ENCODE data around the gene MRPL38.
A peak's percentile ranks its signal among the peaks of the same experiment; 100 is the strongest.
"Not testable (repeated sequence)": the region's sequence is repeated elsewhere in the genome, so short reads cannot be mapped to it uniquely, and the experiment has no call there.

Gene MRPL38

GRCh38 chr17:75864448-75864871 is 40.2 kb downstream of the MRPL38 start:
- no peak for TF ChIP-seq CTCF (conservative IDR thresholded peaks at IDR 0.05; ENCODE audit: low read length)
- no peak overlapping the region for H3K4me3 ChIP-seq (ENCODE audit: low read length)
- peak; percentile 80 for DNase-seq (ENCODE audit: low read depth)

- DNase-seq (ENCODE audit: low read depth), result peak; percentile 58
- no peak for TF ChIP-seq CTCF (conservative IDR thresholded peaks at IDR 0.05; ENCODE audit: low read length)
- H3K4me3 ChIP-seq (ENCODE audit: low read length), result no peak overlapping the region
These were observed 42.8 kb downstream of the MRPL38 start for GRCh38 chr17:75861927-75862317.

- H3K4me3 ChIP-seq (ENCODE audit: low read length); DNase-seq (ENCODE audit: low read depth): not testable (repeated sequence)
These were observed 45.3 kb downstream of the MRPL38 start for GRCh38 chr17:75859358-75859757.

- DNase-seq (ENCODE audit: low read depth), result no peak
- peak overlapping the region; percentile 96 for H3K4me3 ChIP-seq (ENCODE audit: low read length)
- TF ChIP-seq CTCF (conservative IDR thresholded peaks at IDR 0.05; ENCODE audit: low read length), result no peak
These were observed 48.5 kb downstream of the MRPL38 start for GRCh38 chr17:75856062-75856756.

GRCh38 chr17:75855310-75856061 is 49.2 kb downstream of the MRPL38 start, which contains the start of gene WBP2:
Gene WBP2 (minus strand): TSS chr17:75855335. CDS start chr17:75855297, 38 bp downstream.
- peak; percentile 100 for DNase-seq (ENCODE audit: low read depth)
- peak within 1 kb of the TSS; percentile 96 for H3K4me3 ChIP-seq (ENCODE audit: low read length)
- peak; percentile 12; the same call in 1 of the 2 replicates for TF ChIP-seq CTCF (conservative IDR thresholded peaks at IDR 0.05; ENCODE audit: low read length)

GRCh38 chr17:75854881-75855309 is 49.8 kb downstream of the MRPL38 start:
- peak overlapping the region; percentile 81 for H3K4me3 ChIP-seq (ENCODE audit: low read length)
- no peak for DNase-seq (ENCODE audit: low read depth)
- no peak for TF ChIP-seq CTCF (conservative IDR thresholded peaks at IDR 0.05; ENCODE audit: low read length)

GRCh38 chr17:75854101-75854748 is 50.5 kb downstream of the MRPL38 start:
- no peak for TF ChIP-seq CTCF (conservative IDR thresholded peaks at IDR 0.05; ENCODE audit: low read length)
- peak; percentile 74 for DNase-seq (ENCODE audit: low read depth)
- H3K4me3 ChIP-seq (ENCODE audit: low read length), result peak overlapping the region; percentile 81
